Dendritic cell treated with granulocyte-macrophage colony-stimulating factor and Interleukin-4, amounts not matched to agents 40 ng/mL and 50 ng/mL, for 4 days (primary cell): ENCODE results near the gene PPP1R1C.

Experiments
- H3K27ac Mint-ChIP-seq: one replicate; pipeline ENCODE4 v1.8.0; 2022; ENCODE audit warnings: mild to moderate bottlenecking, mixed read lengths
- H3K27me3 Mint-ChIP-seq: one replicate; pipeline ENCODE4 v1.8.0; 2022; ENCODE audit warnings: mild to moderate bottlenecking, mixed read lengths
- H3K36me3 Mint-ChIP-seq: one replicate; pipeline ENCODE4 v1.8.0; 2022; ENCODE audit warnings: low read depth, mixed read lengths
- H3K4me1 Mint-ChIP-seq: one replicate; pipeline ENCODE4 v1.8.0; 2022; ENCODE audit warnings: low read depth, mixed read lengths
- H3K4me3 Mint-ChIP-seq: one replicate; pipeline ENCODE4 v1.8.0; 2022; ENCODE audit warnings: mild to moderate bottlenecking, moderate library complexity, mixed read lengths
- H3K9me3 Mint-ChIP-seq: one replicate; pipeline ENCODE4 v1.8.0; 2022; ENCODE audit warnings: mixed read lengths
- intact Hi-C: fragments of 100-400 bp; cut with micrococcal nuclease; formaldehyde crosslinking; loops from one replicate; pipeline ENCODE4 v1.15.0; 2022

PPP1R1C gene

GRCh38 chr2:182103526-182103925, 117.9 kb downstream of the PPP1R1C start:
- H3K4me1 Mint-ChIP-seq, result no peaks in the 10 kb centered on the region
- H3K27ac Mint-ChIP-seq, result no peak overlapping the region
- H3K9me3 Mint-ChIP-seq, result no peaks in the 10 kb centered on the region
- intact Hi-C loops, result no loop called here
- H3K36me3 Mint-ChIP-seq, result no peaks in the 10 kb centered on the region
- H3K4me3 Mint-ChIP-seq, result no peak overlapping the region
- no peaks in the 10 kb centered on the region for H3K27me3 Mint-ChIP-seq

GRCh38 chr2:182110347-182110746, 124.7 kb downstream of the PPP1R1C start:
- H3K27me3 Mint-ChIP-seq, result no peaks in the 10 kb centered on the region
- H3K27ac Mint-ChIP-seq, result no peak overlapping the region

GRCh38 chr2:182113334-182113733, 127.7 kb downstream of the PPP1R1C start:
- H3K4me3 Mint-ChIP-seq, result no peak overlapping the region
- H3K36me3 Mint-ChIP-seq, result no peaks in the 10 kb centered on the region
- no peaks in the 10 kb centered on the region for H3K4me1 Mint-ChIP-seq
- H3K9me3 Mint-ChIP-seq, result no peaks in the 10 kb centered on the region
- intact Hi-C loops, result no loop called here
- H3K27me3 Mint-ChIP-seq, result no peaks in the 10 kb centered on the region
- no peak overlapping the region for H3K27ac Mint-ChIP-seq

More at GRCh38 chr2:182110347-182110746, 124.7 kb downstream of the PPP1R1C start:
- intact Hi-C loops, result no loop called here
- H3K36me3 Mint-ChIP-seq, result no peaks in the 10 kb centered on the region
- no peaks in the 10 kb centered on the region for H3K9me3 Mint-ChIP-seq
- no peaks in the 10 kb centered on the region for H3K4me1 Mint-ChIP-seq
- H3K4me3 Mint-ChIP-seq, result no peak overlapping the region

GRCh38 chr2:182115258-182115657, 129.6 kb downstream of the PPP1R1C start:
- Mint-ChIP-seq H3K9me3 (no peaks in the 10 kb centered on the region), H3K36me3 (no peaks in the 10 kb centered on the region), H3K27me3 (no peaks in the 10 kb centered on the region), H3K4me3 (no peak overlapping the region), H3K27ac (no peak overlapping the region), H3K4me1 (no peaks in the 10 kb centered on the region)
- intact Hi-C loops, result no loop called here

- H3K27me3 Mint-ChIP-seq, result no peaks in the 10 kb centered on the region
- H3K4me3 Mint-ChIP-seq, result no peak overlapping the region
- no peak overlapping the region for H3K27ac Mint-ChIP-seq
- H3K36me3 Mint-ChIP-seq, result no peaks in the 10 kb centered on the region
- no peaks in the 10 kb centered on the region for H3K9me3 Mint-ChIP-seq
- intact Hi-C loops, result no loop called here
- H3K4me1 Mint-ChIP-seq, result no peaks in the 10 kb centered on the region
Measured at GRCh38 chr2:182116774-182117173, 131.1 kb downstream of the PPP1R1C start.

- intact Hi-C loops, result no loop called here
- H3K9me3 Mint-ChIP-seq, result no peaks in the 10 kb centered on the region
Measured at GRCh38 chr2:182117196-182117595, 131.5 kb downstream of the PPP1R1C start.

GRCh38 chr2:182128821-182129707, 143.4 kb downstream of the PPP1R1C start:
- no peaks in the 10 kb centered on the region for H3K4me1 Mint-ChIP-seq
- no peaks in the 10 kb centered on the region for H3K27me3 Mint-ChIP-seq
- no peak overlapping the region for H3K27ac Mint-ChIP-seq
- no peaks in the 10 kb centered on the region for H3K36me3 Mint-ChIP-seq
- intact Hi-C loops, result no loop called here
- no peaks in the 10 kb centered on the region for H3K9me3 Mint-ChIP-seq
- H3K4me3 Mint-ChIP-seq, result no peak overlapping the region

More at GRCh38 chr2:182117196-182117595, 131.5 kb downstream of the PPP1R1C start:
- no peaks in the 10 kb centered on the region for H3K27me3 Mint-ChIP-seq
- no peak overlapping the region for H3K4me3 Mint-ChIP-seq
- no peaks in the 10 kb centered on the region for H3K36me3 Mint-ChIP-seq
- H3K27ac Mint-ChIP-seq, result no peak overlapping the region
- H3K4me1 Mint-ChIP-seq, result no peaks in the 10 kb centered on the region

GRCh38 chr2:182132605-182133004, 147.0 kb downstream of the PPP1R1C start:
- intact Hi-C loops, result no loop called here
- H3K4me1 Mint-ChIP-seq, result no peaks in the 10 kb centered on the region
- H3K27ac Mint-ChIP-seq, result no peak overlapping the region
- H3K36me3 Mint-ChIP-seq, result no peaks in the 10 kb centered on the region
- no peaks in the 10 kb centered on the region for H3K9me3 Mint-ChIP-seq
- no peak overlapping the region for H3K4me3 Mint-ChIP-seq
- H3K27me3 Mint-ChIP-seq, result no peaks in the 10 kb centered on the region

- no peaks in the 10 kb centered on the region for H3K4me1 Mint-ChIP-seq
- no peaks in the 10 kb centered on the region for H3K36me3 Mint-ChIP-seq
- no peaks in the 10 kb centered on the region for H3K27me3 Mint-ChIP-seq
- H3K27ac Mint-ChIP-seq, result no peak overlapping the region
- intact Hi-C loops, result no loop called here
- no peak overlapping the region for H3K4me3 Mint-ChIP-seq
- H3K9me3 Mint-ChIP-seq, result no peaks in the 10 kb centered on the region
Measured at GRCh38 chr2:182133195-182133891, 147.7 kb downstream of the PPP1R1C start.

GRCh38 chr2:182134201-182134600, 148.5 kb downstream of the PPP1R1C start:
- no peak overlapping the region for H3K4me3 Mint-ChIP-seq
- intact Hi-C loops, result no loop called here
- H3K27ac Mint-ChIP-seq, result no peak overlapping the region
- no peaks in the 10 kb centered on the region for H3K9me3 Mint-ChIP-seq
- H3K27me3 Mint-ChIP-seq, result no peaks in the 10 kb centered on the region
- no peaks in the 10 kb centered on the region for H3K4me1 Mint-ChIP-seq
- H3K36me3 Mint-ChIP-seq, result no peaks in the 10 kb centered on the region

- no peaks in the 10 kb centered on the region for H3K27me3 Mint-ChIP-seq
- no peaks in the 10 kb centered on the region for H3K36me3 Mint-ChIP-seq
- no peaks in the 10 kb centered on the region for H3K4me1 Mint-ChIP-seq
- no peaks in the 10 kb centered on the region for H3K9me3 Mint-ChIP-seq
- H3K4me3 Mint-ChIP-seq, result no peak overlapping the region
- H3K27ac Mint-ChIP-seq, result no peak overlapping the region
- intact Hi-C loops, result no loop called here
Measured at GRCh38 chr2:182142062-182142461, 156.4 kb downstream of the PPP1R1C start.

- H3K27me3 Mint-ChIP-seq, result no peaks in the 10 kb centered on the region
- no peaks in the 10 kb centered on the region for H3K36me3 Mint-ChIP-seq
- no peaks in the 10 kb centered on the region for H3K9me3 Mint-ChIP-seq
- intact Hi-C loops, result no loop called here
- H3K27ac Mint-ChIP-seq, result no peak overlapping the region
- H3K4me3 Mint-ChIP-seq, result no peak overlapping the region
- no peaks in the 10 kb centered on the region for H3K4me1 Mint-ChIP-seq
Measured at GRCh38 chr2:182144041-182144775, 158.6 kb downstream of the PPP1R1C start.

- Mint-ChIP-seq H3K9me3 (no peaks in the 10 kb centered on the region), H3K4me3 (no peak overlapping the region), H3K4me1 (no peaks in the 10 kb centered on the region), H3K27ac (no peak overlapping the region), H3K27me3 (no peaks in the 10 kb centered on the region), H3K36me3 (no peaks in the 10 kb centered on the region)
- intact Hi-C loops, result no loop called here
Measured at GRCh38 chr2:182144776-182145165, 159.1 kb downstream of the PPP1R1C start.

GRCh38 chr2:182148344-182148743, 162.7 kb downstream of the PPP1R1C start:
- Mint-ChIP-seq H3K36me3 (no peaks in the 10 kb centered on the region), H3K4me1 (no peaks in the 10 kb centered on the region), H3K27me3 (no peaks in the 10 kb centered on the region), H3K9me3 (no peaks in the 10 kb centered on the region), H3K27ac (no peak overlapping the region), H3K4me3 (no peak overlapping the region)
- intact Hi-C loops, result no loop called here
